ENCODE results near the gene HDAC4. TPM values are rescaled to one million over a fixed set of nuclear protein-coding genes. Genes with fewer than 3 reads are reported as not detected.

HDAC4 gene
- total and polyA plus RNA-seq, 2 of the 8 experiments (the other 6 are each of a cell fraction or from before 2014, with no cell fraction given): 15.4 to 31.5 TPM

GRCh38 chr2:239271882-239272281, 128.9 kb downstream of the HDAC4 start:
- H3K79me2 ChIP-seq (ENCODE audit: control insufficient read depth in 1 of 2, insufficient read depth in 2 of 2, low read length in 2 of 2): peaks cover 3 to 91% of the 10 kb centered on the region in 2 experiments; a peak in 2 of 4 replicates
- H2AK5ac ChIP-seq (ENCODE audit: low read depth, low read length): no peak overlapping the region
- peaks cover 10 to 31% of the 10 kb centered on the region in 2 experiments for H4K20me1 ChIP-seq (replicated peaks in 1 of 2; ENCODE audit: control insufficient read depth in 1 of 2, insufficient read depth in 2 of 2, low read length in 2 of 2)
- CTCF ChIA-PET (ENCODE audit: partially characterized antibody): interaction anchor here (1.0 to 3.1 kb wide), 4 partner anchors 12 to 133 kb away, joined by 3 to 10 read pairs (median 4); no protein-coding TSS in a partner anchor
- H3K9ac ChIP-seq (replicated peaks in 1 of 4; ENCODE audit: extremely low read depth in 1 of 4, low read depth in 3 of 4, low read length in 3 of 4): no peak overlapping the region
- 90% methylated on average over 5 of the region's 5 CpGs; no CpG with 5 or more reads in 1 of the 2 experiments for WGBS, 2 experiments (ENCODE audit: extremely low coverage in 1 of 2, insufficient coverage in 1 of 2, insufficient read length in 1 of 2, insufficient replicate concordance in 2 of 2, low coverage in 1 of 2, low lambda C conversion rate in 2 of 2, missing lambda C conversion rate in 1 of 2)
- no peaks in the 10 kb centered on the region for H3K36me3 ChIP-seq (ENCODE audit: control insufficient read depth in 2 of 4, insufficient read depth in 4 of 4, low read length in 3 of 4)
- peaks cover 27% of the 10 kb centered on the region for H3K79me1 ChIP-seq (ENCODE audit: low read depth, low read length)
- no peak overlapping the region for H4K5ac ChIP-seq (ENCODE audit: insufficient read length, low read depth, low read length)
- H2BK5ac ChIP-seq (ENCODE audit: low read depth, low read length): no peak overlapping the region
- no peaks in the 10 kb centered on the region for H3K9me3 ChIP-seq (ENCODE audit: insufficient read depth in 2 of 2, low read depth in 1 of 2, low read length in 1 of 2)
- no peak overlapping the region for H3K4me2 ChIP-seq (ENCODE audit: insufficient read depth in 1 of 2, low read depth in 2 of 2, low read length in 2 of 2)
- no peak overlapping the region for H2BK120ac ChIP-seq (replicated peaks; ENCODE audit: low read depth, low read length)
- no peaks in the 10 kb centered on the region for H3K27me3 ChIP-seq (replicated peaks in 1 of 4; ENCODE audit: control insufficient read depth in 3 of 4, extremely low read depth in 1 of 4, insufficient read depth in 3 of 4, low read length in 3 of 4)
- no peak overlapping the region for H2BK20ac ChIP-seq (ENCODE audit: low read length)
- H3K4me3 ChIP-seq (ENCODE audit: extremely low read depth in 1 of 4, insufficient read depth in 2 of 4, low read depth in 3 of 4, low read length in 4 of 4): no peak overlapping the region
- no peak overlapping the region for H2AFZ ChIP-seq (ENCODE audit: low read length)
- POLR2A ChIA-PET (ENCODE audit: partially characterized antibody): no interaction called here
- no peak overlapping the region for H3K23ac ChIP-seq (ENCODE audit: insufficient read length)
- no peak overlapping the region for H3K27ac ChIP-seq (ENCODE audit: low read depth, low read length)
- no peak overlapping the region for H4K8ac ChIP-seq (ENCODE audit: extremely low read depth, insufficient read depth, low read length)
- H2BK12ac ChIP-seq (ENCODE audit: low read depth, low read length): no peak overlapping the region
- H2BK15ac ChIP-seq (ENCODE audit: low read length): no peak overlapping the region
- no peak overlapping the region for H3K18ac ChIP-seq (ENCODE audit: extremely low read depth, low read length)
- no peaks in the 10 kb centered on the region; the same call in 1 of the 2 replicates for H3K23me2 ChIP-seq (ENCODE audit: low read depth, low read length)
- H4K91ac ChIP-seq (replicated peaks; ENCODE audit: insufficient read length, low read length): no peak overlapping the region
- no peak overlapping the region for H3K4ac ChIP-seq (replicated peaks; ENCODE audit: insufficient read length, low read depth, low read length)
- H3K14ac ChIP-seq (ENCODE audit: insufficient read length): no peak overlapping the region
- TF ChIP-seq CBX8 (IDR thresholded peaks at IDR 0.05; ENCODE audit: borderline replicate concordance, low read depth, low read length): no peak
- FAIRE-seq (no peak), DNase-seq (ENCODE audit: low read depth in 1 of 2, low spot score in 2 of 2) (no peak)
- H3K56ac ChIP-seq (replicated peaks; ENCODE audit: insufficient read length, low read depth, low read length): no peak overlapping the region
- peaks cover 0 to 6% (median 1%) of the 10 kb centered on the region in 4 experiments; a peak in 1 of 7 replicates for H3K4me1 ChIP-seq (replicated peaks in 1 of 4; ENCODE audit: control insufficient read depth in 3 of 4, insufficient read depth in 4 of 4, low read length in 3 of 4)

All from H1 (cell line).